ENCODE results near the gene IP6K2.

The IP6K2 gene

DNA sequence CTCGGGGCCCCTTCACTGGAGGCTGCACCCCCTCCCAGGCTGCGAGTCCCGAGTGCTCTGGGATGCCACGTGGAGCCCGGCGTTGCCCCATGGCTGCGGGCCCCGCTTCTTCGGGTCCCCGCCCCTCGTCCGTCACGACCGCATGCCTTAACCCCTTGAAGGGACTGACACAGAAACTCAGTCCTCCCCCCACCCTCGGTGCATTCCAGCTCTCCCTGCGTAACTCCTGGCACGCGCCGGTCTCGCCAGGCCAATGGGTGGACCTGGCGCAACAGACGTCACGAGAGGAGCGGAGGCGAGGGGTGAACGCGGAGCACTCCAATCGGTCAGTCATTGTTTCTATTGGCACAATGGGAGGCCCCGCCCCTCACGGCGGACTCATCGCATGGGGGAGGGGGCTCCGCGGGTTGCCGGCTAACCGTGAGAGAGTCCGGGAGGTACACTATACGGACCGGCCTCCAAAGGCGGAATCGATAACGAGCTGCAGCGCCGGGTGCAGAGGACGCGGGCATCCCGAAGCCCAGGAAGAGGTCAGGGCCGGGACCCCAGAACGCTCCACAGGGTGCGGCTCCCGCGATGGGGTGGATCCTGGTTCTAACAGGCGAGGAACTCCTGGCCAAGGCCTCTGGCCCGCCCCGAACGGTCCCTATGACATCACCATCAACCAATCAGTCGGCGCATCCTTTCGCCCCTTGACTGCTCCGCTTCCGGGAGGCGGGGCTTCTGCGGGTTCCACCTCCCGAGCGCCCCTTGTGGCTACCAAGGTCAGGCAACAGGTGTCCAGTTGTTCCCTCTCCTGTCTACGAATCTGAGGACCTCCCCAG, 53.3 kb downstream of the IP6K2 start:
- peak; percentile 96 for DNase-seq (ENCODE audit: low read depth)

DNA sequence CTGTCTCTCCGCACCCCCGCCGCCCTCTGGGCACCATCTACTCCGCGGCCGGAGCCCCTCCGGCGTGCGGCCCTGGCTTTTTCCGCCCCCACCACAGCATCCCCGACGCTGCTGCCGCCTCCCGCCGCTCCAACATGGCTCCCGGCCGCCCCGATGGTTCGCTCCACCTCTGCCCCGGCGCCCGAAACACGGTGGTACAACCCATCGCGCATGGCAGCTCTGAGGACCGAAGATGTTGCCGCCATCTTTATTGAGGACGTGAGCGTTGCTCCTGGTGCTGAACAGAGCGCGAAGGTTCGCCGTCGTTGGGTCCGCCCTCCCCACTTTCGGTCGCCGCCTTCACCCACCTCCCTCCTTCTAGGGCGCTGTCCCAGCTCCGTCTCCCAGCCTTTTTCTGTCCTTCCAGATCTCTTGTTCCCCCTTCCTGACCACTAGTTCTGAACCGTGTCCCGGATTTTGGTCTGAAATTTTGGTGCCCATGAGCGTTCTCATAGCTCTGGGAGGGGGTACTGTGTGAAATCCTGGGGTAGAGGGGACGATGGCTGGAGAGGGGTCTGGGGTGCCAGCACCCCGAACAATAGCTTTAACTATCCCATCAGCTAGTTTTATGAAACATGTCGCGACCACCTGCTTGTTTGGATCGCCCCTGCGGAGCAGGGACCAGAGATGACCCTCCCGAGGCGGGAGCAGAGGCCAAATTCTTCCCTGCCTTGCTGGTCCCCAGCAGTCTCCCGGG, 54.1 kb downstream of the IP6K2 start, which contains the start of gene CELSR3:
Gene CELSR3 (minus strand): TSS at position 134 of the 736 bp plus-strand sequence. CDS start 252 bp downstream, outside the sequence.
- DNase-seq (ENCODE audit: low read depth), result no peak

DNA sequence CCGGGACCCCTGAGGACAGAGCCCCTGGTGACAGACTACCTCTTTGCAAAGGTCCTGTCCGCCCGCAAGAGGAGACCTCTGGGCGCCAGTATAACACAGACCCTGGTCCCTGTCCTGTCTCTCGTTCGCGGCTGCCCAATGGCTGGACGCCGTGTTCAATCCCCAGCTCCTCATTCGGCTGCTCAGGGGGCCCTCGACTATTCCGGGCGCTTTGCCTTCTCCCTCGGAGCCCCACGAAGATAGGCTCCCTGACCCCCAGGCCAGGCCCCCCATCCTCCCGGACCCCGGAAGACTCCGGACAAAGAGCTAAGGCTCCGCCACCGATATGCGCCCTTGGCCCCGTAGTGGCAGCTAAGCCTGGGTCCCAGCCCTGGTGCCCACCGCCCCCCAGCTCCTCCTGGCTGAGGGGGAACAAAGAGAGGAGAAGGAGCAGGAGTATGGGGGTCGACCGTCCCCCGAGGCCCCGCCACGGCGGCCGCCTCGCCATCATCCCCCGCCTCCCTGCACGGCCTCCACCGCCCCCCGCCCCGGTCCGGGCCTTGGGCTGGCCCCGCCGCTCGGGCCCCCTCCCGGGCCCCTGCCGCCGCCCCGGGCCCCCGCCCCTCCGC, 54.8 kb downstream of the IP6K2 start:
- no peak for DNase-seq (ENCODE audit: low read depth)

DNA sequence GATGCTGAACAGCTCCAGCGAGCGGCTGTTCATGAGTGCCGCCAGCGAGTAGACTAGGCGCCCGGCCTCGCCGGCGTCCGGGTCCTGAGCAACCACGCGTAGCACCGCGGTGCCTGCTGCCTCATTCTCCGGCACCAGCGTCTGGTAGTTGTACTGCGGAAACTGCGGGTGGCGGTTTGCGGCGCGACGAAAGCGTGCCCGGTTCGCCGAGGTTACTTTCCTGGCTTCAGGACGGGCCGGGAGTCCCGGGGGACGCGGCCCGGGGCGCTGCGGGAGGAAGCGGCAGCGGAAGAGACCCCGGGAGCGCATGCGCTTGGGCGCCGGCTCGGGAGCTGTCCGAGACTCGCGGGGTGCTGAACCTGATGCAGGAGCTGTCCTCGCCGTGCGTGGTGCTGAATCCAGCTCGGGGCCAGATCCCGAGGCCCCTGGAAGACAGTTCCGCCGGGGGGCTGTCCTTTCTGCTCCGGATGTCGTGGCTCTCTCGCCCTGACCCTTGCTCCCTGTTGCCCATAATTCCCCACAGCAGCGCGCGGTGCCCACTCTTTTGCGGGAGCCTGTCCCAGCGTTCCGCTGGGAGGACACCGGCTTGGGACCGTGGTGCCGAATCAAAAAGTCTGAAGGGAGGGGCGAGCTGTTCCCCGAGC, 55.4 kb downstream of the IP6K2 start:
- DNase-seq (ENCODE audit: low read depth), result no peak

DNA sequence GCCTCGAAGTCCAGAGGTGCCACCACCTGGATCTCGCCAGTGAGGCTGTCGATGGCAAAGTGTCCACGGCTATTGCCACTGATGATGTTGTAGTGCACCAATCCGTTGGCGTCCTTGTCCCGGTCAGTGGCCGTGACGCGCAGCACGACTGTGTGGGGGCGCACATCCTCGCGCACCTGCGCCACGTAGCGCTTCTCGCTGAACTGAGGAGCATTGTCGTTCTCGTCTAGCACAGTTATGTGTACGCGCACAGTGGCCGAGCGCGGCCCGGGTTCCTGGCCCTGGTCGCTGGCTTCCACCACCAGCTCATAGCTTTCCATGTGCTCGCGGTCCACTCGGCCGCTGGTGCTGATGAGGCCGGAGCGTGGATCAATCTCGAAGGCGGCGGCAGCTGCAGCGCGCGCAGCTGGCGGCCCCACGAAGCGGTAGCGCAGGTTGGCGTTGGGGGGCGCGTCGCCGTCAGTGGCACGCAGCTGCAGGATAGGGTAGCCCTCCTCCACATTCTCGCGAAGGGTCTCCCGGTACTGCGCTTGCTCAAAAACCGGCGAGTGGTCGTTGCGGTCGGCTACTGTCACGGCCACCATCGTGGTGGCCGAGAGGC, 56.1 kb downstream of the IP6K2 start:
- no peak for DNase-seq (ENCODE audit: low read depth)

DNA sequence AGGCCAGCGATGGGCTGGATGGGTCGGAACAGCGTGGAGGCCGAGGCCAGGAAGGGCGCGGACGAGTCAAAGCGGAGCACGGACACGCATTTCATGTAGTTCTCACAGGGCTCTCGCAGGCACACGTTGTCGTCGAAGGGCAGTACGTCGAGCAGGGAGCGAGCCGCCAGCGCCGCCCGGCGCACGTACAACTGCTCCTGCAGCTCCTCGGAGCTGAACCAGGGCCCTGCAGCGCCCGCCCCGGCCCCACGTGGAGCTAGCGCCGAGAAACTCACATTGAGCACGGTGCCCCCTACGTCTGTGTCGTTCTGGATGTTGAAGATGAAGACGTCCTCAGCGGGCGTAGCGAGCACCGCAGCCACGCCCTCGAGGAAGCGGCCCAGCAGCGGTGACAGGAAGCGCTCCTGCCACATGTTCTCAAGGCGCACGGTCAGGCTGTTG, 60.2 kb downstream of the IP6K2 start:
- peak; percentile 45 for DNase-seq (ENCODE audit: low read depth)

DNA sequence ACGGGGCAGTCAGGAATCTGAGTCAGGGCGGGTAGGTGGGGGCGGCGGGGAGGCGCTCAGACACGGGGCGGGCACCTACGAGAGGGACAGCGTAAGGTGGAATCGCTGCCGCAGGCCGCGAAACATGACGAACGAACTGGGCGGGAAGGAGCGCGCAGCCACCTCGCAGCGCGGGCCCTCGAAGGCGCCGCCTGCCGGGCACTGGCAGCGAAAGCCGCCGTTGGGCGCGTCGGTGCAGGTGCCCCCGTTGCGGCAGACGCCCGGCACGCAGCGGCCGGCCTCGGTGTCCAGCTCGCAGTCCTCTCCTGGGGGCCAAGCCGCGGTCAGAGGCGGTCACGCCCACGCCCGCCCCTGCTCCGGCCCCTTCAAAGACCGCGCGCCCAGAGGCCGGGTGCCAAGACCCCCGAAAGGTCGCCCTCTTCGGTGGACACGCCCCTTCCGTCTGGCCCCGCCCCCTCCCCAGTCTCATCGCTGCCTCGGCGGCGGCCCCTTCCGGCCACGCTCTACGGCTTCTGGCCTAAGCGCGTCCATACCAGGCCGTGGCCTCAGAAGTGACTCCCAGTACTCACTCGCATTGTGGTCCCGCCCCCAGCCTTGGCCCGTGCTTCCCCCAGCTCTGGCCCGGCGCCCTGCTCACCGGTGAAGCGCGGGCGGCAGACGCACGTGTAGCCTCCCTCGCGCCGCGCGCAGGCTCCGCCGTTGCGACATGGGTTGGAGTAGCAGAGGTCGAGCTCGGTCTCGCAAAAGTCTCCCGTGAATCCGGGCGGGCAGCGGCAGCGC, 60.8 kb downstream of the IP6K2 start:
- peak; percentile 81 for DNase-seq (ENCODE audit: low read depth)

DNA sequence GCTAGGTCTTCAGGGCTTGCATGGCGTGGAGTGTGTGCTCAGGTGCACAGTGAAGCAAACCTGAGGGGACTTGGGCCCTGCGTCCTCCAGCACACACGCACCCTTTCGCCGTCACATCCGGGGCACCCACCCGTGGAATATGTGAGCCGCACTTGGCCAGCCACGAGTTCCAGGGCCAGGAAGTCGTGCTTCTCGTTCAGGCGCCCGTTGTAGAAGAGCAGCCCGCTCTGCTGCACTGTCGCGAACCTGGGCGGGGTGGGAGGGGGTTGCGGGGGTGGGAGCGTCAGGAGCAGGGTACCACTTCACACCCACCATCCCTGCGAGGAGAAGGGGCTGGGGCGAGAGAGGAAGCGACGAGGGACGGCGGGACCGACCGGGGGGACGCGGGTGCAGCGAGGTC, 61.4 kb downstream of the IP6K2 start:
- DNase-seq (ENCODE audit: low read depth), result no peak

DNA sequence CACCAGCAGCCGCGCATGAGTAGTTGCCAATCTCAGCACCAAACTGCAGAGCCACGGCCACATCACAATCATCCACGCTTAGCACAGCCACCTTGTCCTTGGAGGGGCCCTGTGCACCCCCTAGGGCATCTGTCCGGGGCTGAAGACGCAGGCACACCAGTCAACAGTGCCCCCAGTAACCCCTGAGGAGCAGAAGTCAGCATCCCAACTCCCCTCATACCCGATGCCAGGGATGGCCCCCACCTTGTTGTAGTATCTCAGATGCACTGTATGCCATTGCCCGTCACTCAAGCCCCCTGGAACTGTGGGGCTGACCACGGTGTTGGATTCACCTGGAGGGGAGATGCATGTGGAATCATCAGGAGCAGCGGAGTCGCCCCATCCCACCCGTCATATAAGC, 62.0 kb downstream of the IP6K2 start:
- no peak for DNase-seq (ENCODE audit: low read depth)

DNA sequence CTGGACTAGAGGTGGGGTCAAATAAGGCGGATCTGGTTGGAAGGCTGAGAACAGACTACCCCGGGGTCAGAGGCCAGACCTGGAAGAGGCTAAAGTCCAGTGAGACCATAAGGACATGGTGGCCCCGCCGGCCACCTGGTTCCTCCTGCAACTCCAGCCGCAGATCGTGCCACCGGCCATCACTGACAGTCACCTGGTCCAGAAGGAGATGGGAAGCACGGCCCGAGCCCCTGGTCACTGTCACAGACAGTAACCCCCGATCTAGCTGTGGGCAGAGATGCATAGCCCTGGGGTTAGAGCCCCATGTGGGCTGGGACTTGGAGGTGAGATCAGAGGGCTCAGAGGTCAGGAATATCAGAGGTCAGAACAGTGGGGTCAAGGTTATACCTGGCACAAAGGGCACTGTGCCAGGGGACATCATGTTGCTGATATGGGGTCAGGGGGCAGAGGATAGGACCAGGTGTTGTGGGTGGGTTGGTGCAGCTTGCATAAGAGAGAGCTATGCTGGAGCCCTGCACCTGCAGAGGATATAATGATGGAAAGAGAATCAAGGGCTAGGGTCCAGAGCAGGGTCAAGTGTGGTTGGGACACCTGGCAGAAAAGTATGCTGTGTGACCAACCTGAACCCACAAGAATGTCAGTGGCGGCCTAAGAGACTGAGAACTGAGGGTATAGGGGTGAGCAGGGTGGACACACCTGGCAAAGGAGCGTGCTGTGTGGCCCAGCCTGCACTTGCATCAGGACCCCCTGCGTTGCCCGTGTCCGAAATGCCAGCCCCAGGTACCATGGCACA, 63.9 kb downstream of the IP6K2 start:
- no peak for DNase-seq (ENCODE audit: low read depth)

DNA sequence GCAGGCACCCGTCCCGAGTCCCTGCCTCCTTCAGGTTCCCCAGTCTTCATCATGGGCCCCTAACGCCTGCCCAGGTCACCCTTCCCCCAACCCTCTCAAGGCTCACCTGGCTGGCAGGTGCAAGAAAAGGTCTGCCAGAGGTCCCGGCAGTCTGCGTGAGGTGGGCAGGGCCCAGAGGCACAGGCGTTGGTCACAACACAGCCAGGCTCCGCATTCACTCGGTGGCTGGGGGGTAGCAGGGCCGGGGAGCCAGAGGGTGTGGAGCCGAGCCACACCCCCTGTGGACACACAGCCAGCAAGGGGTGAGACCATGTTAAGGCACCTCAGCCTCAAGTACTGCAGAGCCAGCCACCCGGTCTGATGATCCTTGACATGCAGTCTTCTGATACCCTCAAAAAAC, 65.2 kb downstream of the IP6K2 start:
- no peak for DNase-seq (ENCODE audit: low read depth)

DNA sequence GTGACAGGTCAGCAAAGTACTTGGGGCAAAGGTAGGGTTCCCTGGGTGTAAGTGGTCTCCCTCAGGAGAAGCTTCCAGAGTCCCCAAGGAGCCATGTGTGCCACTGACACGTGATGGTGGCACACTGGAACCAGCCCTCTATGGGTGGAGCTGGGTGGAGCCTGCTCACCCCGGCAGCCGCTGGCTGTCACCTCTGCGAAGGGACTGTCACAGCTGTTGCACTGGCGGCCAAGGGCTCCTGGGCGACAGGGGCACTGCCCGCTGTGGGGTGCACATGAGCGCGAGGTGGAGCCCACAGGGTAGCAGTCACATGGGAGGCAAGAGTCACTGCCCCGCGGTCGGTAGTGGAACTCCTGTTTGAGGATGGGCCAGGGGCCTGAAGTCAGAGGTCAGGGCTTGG, 66.3 kb downstream of the IP6K2 start:
- DNase-seq (ENCODE audit: low read depth), result no peak

DNA sequence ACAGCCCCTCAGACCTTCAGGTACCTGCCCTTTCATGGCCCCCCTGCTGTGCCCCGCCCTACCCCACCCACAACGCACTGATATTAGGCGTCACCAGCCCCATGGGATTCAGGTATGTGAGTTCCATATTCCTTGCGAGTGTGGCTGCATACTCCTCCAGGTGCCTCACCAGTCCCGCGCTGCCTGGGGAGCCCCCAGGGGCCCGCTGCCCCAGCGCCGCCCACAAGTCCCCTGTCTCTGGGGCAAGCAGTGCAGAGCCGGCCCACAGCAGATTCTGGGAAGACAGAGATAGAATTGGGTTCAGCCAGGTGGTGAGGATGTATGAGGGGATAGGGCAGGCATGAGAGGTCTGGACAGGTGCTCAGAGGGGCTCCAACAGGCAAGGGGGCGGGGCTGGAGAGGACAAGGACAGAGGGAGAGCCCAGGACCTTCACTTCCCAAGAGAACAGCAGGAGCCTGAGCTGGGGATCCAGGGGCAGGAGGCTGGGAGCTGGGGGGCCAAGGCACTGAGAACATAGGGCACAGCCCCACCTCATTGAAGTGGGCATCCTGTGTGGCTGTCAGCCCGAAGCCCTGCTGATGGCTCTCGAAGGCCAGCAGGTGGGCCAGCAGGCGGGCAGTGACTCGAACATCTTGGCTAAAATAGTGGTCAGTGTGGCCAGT, 68.7 kb downstream of the IP6K2 start:
- no peak for DNase-seq (ENCODE audit: low read depth)

DNA sequence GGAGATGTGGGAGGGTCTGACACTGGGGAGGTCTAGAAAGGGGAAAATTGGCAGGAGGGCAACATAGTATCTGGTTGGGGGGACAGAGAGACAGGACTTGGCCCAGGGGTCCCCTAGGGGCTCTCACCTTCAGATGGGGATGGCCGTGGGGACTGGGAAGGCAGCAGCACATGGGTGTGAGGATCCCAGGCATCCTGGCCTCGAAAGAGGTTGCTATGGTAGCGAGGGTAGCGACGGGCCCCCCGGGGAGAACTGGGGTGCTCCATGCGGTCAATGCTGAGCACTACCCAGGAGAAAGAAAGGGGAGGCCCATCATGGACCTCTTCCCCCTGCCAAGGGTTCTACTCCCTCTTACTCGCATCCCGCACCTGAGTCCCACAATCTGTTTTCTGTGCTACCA, 69.3 kb downstream of the IP6K2 start:
- DNase-seq (ENCODE audit: low read depth), result no peak

DNA sequence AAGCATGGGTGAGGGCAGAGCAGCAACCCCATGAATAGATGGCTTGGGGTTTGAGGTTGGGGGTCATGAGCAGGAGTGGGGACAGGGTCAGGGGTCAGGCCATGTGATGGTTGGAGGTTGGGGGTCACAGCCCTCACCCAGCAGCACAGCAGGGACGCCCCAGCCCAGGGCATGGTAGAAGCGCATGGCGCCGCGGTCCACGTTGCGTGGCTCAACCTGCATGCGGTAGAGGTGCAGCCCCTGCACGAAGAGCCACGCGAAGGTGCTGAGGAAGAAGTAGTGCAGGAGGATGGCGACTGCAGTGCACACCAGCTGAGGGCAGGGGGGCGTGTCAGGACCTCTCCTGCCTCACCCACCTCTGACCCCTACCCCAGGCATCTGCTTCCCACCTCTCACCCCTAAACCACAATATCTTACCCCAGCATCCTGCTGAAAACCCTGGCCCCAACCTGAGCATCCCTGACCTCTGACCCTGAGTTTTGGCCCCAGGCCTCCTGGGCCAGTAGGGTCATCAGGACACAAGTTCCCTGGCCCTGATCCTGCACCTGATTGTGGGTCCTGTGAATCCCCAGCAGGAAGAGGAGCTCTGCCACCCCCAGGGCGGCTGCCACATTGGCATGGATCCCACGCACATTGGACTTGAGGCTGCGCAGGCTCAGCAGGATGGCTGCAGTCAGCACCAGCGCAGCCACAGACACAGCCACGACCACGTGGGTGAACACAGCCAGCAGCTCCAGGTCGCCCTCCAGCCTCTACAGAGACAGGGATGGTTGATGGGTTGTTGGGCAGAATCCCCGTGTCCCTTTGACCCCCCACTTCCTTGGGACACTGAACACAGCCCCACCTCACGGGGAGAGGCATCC, 71.9 kb downstream of the IP6K2 start:
- DNase-seq (ENCODE audit: low read depth), result no peak

DNA sequence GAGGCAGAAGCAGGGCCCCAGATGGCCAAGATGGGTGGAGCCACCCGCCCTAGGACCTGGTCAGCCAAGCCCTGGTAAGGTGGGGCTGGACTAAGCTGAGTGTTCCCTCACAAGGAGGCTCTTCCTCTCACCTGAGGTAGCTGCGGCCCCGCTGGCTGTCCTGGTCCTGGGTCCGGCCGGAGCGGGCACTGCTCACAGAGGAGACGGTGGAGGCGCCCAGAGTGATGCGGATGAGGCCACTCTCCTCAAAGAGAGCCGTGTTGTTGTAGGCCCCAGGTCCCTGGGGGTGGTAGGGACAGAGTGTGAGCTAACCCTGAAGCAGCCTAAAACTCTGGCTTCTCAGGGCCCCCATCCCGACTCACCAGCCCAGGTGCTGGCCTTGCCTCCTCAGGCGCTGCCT, 74.4 kb downstream of the IP6K2 start:
- no peak for DNase-seq (ENCODE audit: low read depth)

DNA sequence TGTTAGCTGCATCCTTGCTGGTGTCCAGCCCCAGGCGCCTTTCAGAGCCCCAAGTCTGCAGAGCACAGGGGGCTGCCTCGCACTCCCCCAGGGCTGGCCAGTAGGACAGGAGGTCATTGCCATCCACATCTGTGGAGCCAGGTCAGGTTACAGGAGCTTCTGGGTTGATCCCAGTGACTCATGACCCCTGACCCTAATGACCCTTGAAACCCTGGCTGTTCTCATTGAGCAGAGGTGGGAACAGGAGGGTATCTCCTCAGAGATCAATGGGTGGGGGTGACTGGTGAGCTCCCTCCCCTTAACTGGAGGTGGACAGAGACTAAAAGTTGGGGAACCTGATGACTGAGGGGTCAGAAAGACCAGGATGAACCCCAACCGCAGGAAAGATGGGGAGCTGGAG, 75.6 kb downstream of the IP6K2 start:
- no peak for DNase-seq (ENCODE audit: low read depth)

DNA sequence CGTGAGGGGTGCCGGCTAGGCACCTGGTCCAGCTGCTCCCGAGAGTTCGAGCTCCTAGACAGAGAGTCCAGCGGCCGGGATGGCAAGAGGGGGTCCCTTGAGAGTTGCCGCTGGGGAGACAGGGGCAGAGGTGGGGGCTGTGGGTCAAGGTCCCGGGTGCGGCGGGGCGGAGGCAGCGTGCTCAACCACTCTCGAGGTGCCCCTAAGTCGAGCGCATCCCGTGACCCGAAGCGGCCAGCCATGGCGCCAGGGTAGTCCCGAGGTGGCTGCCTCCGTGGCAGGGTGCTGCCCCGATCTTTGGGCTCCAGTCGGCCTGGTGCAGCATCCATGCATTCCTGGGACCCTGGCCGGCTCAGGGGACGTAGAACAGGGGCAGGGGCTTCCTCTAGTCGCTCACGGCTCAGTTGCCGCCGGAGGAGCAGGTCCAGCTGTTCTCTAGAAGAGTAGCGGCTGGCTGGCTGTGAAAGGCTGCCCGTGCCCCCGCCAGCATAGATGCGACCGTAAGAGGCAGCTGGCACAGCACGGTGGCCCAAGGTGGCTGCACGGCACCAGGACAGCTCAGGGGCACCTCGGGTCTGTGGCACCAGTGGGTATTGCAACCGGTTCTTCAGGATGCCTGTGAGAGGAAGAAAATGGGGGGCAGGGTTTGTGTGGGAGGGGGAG, 76.9 kb downstream of the IP6K2 start:
- DNase-seq (ENCODE audit: low read depth), result no peak

Data from CMK (cell line).